ENCODE measurements around the gene RFC4.

Gene RFC4

DNA sequence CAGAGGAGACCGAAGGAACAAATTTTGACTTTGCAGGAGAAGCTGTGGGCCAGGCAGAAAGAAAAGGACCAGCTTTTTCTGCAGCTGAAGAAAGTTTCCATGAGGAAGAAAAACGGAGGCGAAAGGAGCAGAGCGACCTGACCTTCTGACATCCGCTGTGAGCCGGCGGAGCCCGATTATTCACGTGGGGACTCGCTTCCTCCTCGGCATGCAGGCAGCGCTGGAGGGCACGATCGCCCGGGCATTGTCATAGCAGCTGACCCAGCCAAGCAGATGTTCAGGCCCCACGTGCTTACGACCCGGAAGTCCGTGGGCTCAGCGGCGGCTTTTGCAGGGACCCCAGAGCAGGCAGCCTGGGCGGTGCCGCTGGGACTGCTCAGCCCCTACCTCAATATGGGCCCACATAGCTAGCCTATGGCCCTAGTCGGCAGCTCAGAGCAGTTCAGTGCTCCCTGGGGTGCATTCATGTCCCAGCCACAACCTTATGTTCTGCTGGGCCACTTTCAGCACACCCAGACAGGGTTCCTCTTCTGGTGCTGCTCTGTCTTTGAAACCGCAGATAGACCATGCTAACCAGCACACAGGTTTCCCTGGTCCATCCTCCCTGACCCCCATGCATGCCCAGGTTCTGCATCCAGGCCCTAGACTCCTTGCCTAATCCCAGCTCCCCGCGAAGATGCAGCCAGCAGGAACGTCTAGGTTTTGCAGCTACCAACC lies 33.4 kb downstream of the RFC4 start:
- Histone ChIP-seq H3K4me1 (ENCODE audit: control insufficient read depth in 2 of 2, insufficient read depth in 1 of 2, low read depth in 1 of 2, low read length in 2 of 2) (peaks cover 3 to 4% of the 10 kb centered on the region in 2 donors), H2AK5ac (ENCODE audit: low read depth, low read length) (peak overlapping the region; percentile 37), H2BK120ac (ENCODE audit: low read depth, low read length) (no peak overlapping the region), H3K23ac (ENCODE audit: low read depth, low read length, poor library complexity) (peak overlapping the region; percentile 89), H3K4ac (ENCODE audit: low read length) (no peak overlapping the region), H3K36me3 (replicated peaks in 1 of 2; ENCODE audit: control insufficient read depth in 2 of 2, insufficient read depth in 2 of 2, low read length in 2 of 2) (no peaks in the 10 kb centered on the region), H3K79me1 (ENCODE audit: low read depth, low read length) (no peaks in the 10 kb centered on the region), H3K9ac (ENCODE audit: low read depth, low read length, poor library complexity) (no peak overlapping the region), H2BK15ac (ENCODE audit: low read length) (peak overlapping the region; percentile 89), H2AFZ (ENCODE audit: low read length) (peak overlapping the region; percentile 82), H2BK5ac (ENCODE audit: low read length) (peak overlapping the region; percentile 53), H3K4me2 (ENCODE audit: insufficient read depth, low read length, poor library complexity, severe bottlenecking) (no peak overlapping the region), H3K27ac (replicated peaks; ENCODE audit: low read length) (no peak overlapping the region), H4K8ac (ENCODE audit: low read depth, low read length) (peak overlapping the region; percentile 65), H3K9me3 (replicated peaks in 1 of 2; ENCODE audit: control insufficient read depth in 2 of 2, insufficient read depth in 1 of 2, low read depth in 1 of 2, low read length in 2 of 2) (no peaks in the 10 kb centered on the region), H2BK12ac (ENCODE audit: low read length) (no peak overlapping the region), H4K91ac (ENCODE audit: low read depth, low read length, poor library complexity) (no peak overlapping the region), H3K27me3 (ENCODE audit: control insufficient read depth in 3 of 3, insufficient read depth in 3 of 3, low read depth in 1 of 3, low read length in 3 of 3) (peaks cover 0 to 3% (median 0%) of the 10 kb centered on the region in 3 experiments), H3K18ac (ENCODE audit: low read length) (peak overlapping the region; percentile 64), H3K4me3 (ENCODE audit: low read length in 2 of 2) (no peak overlapping the region), H3K14ac (ENCODE audit: low read length) (peak overlapping the region; percentile 71)
- WGBS, 2 donors (ENCODE audit: extremely low coverage in 2 of 2, insufficient read length in 2 of 2, insufficient replicate concordance in 1 of 2) = no CpG with 5 or more reads among the region's 28 CpGs
- no peak for DNase-seq (ENCODE audit: low spot score)

GRCh38 chr3:186772281-186772694 lies 34.0 kb downstream of the RFC4 start:
- Histone ChIP-seq H2AFZ (ENCODE audit: low read length) (peak overlapping the region; percentile 82), H4K91ac (ENCODE audit: low read depth, low read length, poor library complexity) (no peak overlapping the region), H2BK5ac (ENCODE audit: low read length) (peak overlapping the region; percentile 53), H3K36me3 (replicated peaks in 1 of 2; ENCODE audit: control insufficient read depth in 2 of 2, insufficient read depth in 2 of 2, low read length in 2 of 2) (no peaks in the 10 kb centered on the region), H2BK12ac (ENCODE audit: low read length) (no peak overlapping the region), H3K18ac (ENCODE audit: low read length) (no peak overlapping the region), H4K8ac (ENCODE audit: low read depth, low read length) (no peak overlapping the region), H3K9ac (ENCODE audit: low read depth, low read length, poor library complexity) (peak overlapping the region; percentile 12), H3K9me3 (replicated peaks in 1 of 2; ENCODE audit: control insufficient read depth in 2 of 2, insufficient read depth in 1 of 2, low read depth in 1 of 2, low read length in 2 of 2) (no peaks in the 10 kb centered on the region), H2BK120ac (ENCODE audit: low read depth, low read length) (no peak overlapping the region), H3K27ac (replicated peaks; ENCODE audit: low read length) (no peak overlapping the region), H3K4ac (ENCODE audit: low read length) (no peak overlapping the region), H3K4me3 (ENCODE audit: low read length in 2 of 2) (no peak overlapping the region), H2BK15ac (ENCODE audit: low read length) (no peak overlapping the region), H2AK5ac (ENCODE audit: low read depth, low read length) (peak overlapping the region; percentile 37), H3K23ac (ENCODE audit: low read depth, low read length, poor library complexity) (no peak overlapping the region), H3K27me3 (ENCODE audit: control insufficient read depth in 3 of 3, insufficient read depth in 3 of 3, low read depth in 1 of 3, low read length in 3 of 3) (peaks cover 0 to 3% (median 0%) of the 10 kb centered on the region in 3 experiments), H3K4me1 (ENCODE audit: control insufficient read depth in 2 of 2, insufficient read depth in 1 of 2, low read depth in 1 of 2, low read length in 2 of 2) (peaks cover 3 to 4% of the 10 kb centered on the region in 2 donors), H3K14ac (ENCODE audit: low read length) (peak overlapping the region; percentile 71), H3K4me2 (ENCODE audit: insufficient read depth, low read length, poor library complexity, severe bottlenecking) (no peak overlapping the region), H3K79me1 (ENCODE audit: low read depth, low read length) (no peaks in the 10 kb centered on the region)
- WGBS, 2 donors (ENCODE audit: extremely low coverage in 2 of 2, insufficient read length in 2 of 2, insufficient replicate concordance in 1 of 2) = 100% methylated on average over 5 of the region's 26 CpGs; no CpG with 5 or more reads in 1 of the 2 donors
- DNase-seq (ENCODE audit: low spot score) = no peak

DNA sequence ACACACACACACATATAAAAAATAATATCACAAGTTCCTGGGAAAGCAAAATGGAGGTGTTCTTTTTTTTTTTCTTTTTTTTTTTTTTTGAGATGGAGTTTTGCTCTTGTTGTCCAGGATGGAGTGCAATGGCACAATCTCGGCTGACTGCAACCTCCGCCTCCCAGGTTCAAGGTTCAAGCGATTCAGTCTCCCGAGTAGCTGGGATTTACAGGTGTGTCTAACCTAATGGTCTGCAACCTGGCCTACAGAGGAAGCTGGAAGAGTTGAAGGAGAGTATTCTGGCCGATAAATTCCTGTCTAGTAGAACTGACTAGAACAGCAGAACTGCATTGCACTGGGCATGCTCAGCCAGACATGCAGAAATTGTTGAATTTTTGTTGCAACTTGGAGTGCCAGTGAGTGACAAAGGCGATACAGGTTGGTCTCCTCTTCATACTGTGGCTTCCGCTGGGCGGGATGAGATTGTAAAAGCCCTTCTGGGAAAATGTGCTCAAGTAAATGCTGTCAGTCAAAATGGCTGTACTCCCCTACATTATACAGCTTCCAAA lies 45.3 kb downstream of the RFC4 start:
- peak overlapping the region; percentile 11 for H2AFZ ChIP-seq (ENCODE audit: low read length)
- H4K91ac ChIP-seq (ENCODE audit: low read depth, low read length, poor library complexity) = no peak overlapping the region
- H4K8ac ChIP-seq (ENCODE audit: low read depth, low read length) = no peak overlapping the region
- no peak overlapping the region for H3K18ac ChIP-seq (ENCODE audit: low read length)
- H3K4me3 ChIP-seq (ENCODE audit: low read length in 2 of 2) = no peak overlapping the region
- H3K4ac ChIP-seq (ENCODE audit: low read length) = no peak overlapping the region
- no peaks in the 10 kb centered on the region for H3K9me3 ChIP-seq (replicated peaks in 1 of 2; ENCODE audit: control insufficient read depth in 2 of 2, insufficient read depth in 1 of 2, low read depth in 1 of 2, low read length in 2 of 2)
- H2BK12ac ChIP-seq (ENCODE audit: low read length) = no peak overlapping the region
- no peaks in the 10 kb centered on the region for H3K36me3 ChIP-seq (replicated peaks in 1 of 2; ENCODE audit: control insufficient read depth in 2 of 2, insufficient read depth in 2 of 2, low read length in 2 of 2)
- peaks cover 0 to 6% of the 10 kb centered on the region in 2 donors for H3K4me1 ChIP-seq (ENCODE audit: control insufficient read depth in 2 of 2, insufficient read depth in 1 of 2, low read depth in 1 of 2, low read length in 2 of 2)
- H2AK5ac ChIP-seq (ENCODE audit: low read depth, low read length) = no peak overlapping the region
- DNase-seq (ENCODE audit: low spot score) = no peak
- H3K4me2 ChIP-seq (ENCODE audit: insufficient read depth, low read length, poor library complexity, severe bottlenecking) = no peak overlapping the region
- peaks cover 0 to 12% (median 0%) of the 10 kb centered on the region in 3 experiments for H3K27me3 ChIP-seq (ENCODE audit: control insufficient read depth in 3 of 3, insufficient read depth in 3 of 3, low read depth in 1 of 3, low read length in 3 of 3)
- no peak overlapping the region for H3K14ac ChIP-seq (ENCODE audit: low read length)
- WGBS, 2 donors (ENCODE audit: extremely low coverage in 2 of 2, insufficient read length in 2 of 2, insufficient replicate concordance in 1 of 2) = no CpG with 5 or more reads among the region's 8 CpGs
- H3K23ac ChIP-seq (ENCODE audit: low read depth, low read length, poor library complexity) = no peak overlapping the region
- no peak overlapping the region for H3K27ac ChIP-seq (replicated peaks; ENCODE audit: low read length)
- H2BK5ac ChIP-seq (ENCODE audit: low read length) = no peak overlapping the region
- no peak overlapping the region for H2BK120ac ChIP-seq (ENCODE audit: low read depth, low read length)
- no peak overlapping the region for H3K9ac ChIP-seq (ENCODE audit: low read depth, low read length, poor library complexity)
- H2BK15ac ChIP-seq (ENCODE audit: low read length) = no peak overlapping the region
- H3K79me1 ChIP-seq (ENCODE audit: low read depth, low read length) = no peaks in the 10 kb centered on the region

DNA sequence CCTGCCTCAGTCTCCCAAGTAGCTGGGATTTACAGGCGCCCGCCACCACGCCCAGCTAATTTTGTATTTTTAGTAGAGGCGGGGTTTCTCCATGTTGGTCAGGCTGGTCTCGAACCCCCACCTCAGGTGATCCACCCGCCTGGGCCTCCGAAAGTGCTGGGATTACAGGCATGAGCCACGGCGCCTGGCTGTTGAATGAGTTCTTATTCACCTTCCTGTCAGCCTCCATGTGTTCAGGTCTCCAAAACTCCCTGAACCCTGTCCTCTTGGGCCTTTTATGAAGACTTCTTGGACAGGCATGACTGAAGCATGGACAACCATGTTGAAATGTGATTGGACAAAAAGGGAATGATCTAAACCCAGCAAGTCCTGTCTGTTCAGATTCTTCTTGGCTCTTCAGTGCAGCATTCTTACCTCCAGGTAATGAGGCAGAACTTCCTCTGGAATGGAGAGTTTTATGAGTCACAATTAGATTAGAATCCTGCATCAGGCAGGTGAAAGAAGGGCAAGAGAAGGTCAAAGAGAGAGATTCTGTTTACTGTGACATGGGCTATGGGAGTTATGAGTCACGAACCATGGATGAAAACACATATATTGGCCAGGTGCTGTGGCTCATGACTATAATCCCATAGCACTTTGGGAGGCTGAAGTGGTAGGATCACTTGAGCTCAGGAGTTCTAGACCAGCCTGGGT lies 46.0 kb downstream of the RFC4 start:
- Histone ChIP-seq H3K27me3 (ENCODE audit: control insufficient read depth in 3 of 3, insufficient read depth in 3 of 3, low read depth in 1 of 3, low read length in 3 of 3) (peaks cover 0 to 12% (median 0%) of the 10 kb centered on the region in 3 experiments), H2BK12ac (ENCODE audit: low read length) (no peak overlapping the region), H3K9me3 (replicated peaks in 1 of 2; ENCODE audit: control insufficient read depth in 2 of 2, insufficient read depth in 1 of 2, low read depth in 1 of 2, low read length in 2 of 2) (no peaks in the 10 kb centered on the region), H2BK5ac (ENCODE audit: low read length) (no peak overlapping the region), H3K27ac (replicated peaks; ENCODE audit: low read length) (no peak overlapping the region), H4K91ac (ENCODE audit: low read depth, low read length, poor library complexity) (no peak overlapping the region), H3K4ac (ENCODE audit: low read length) (no peak overlapping the region), H3K9ac (ENCODE audit: low read depth, low read length, poor library complexity) (no peak overlapping the region), H3K36me3 (replicated peaks in 1 of 2; ENCODE audit: control insufficient read depth in 2 of 2, insufficient read depth in 2 of 2, low read length in 2 of 2) (no peaks in the 10 kb centered on the region), H3K4me1 (ENCODE audit: control insufficient read depth in 2 of 2, insufficient read depth in 1 of 2, low read depth in 1 of 2, low read length in 2 of 2) (peaks cover 0 to 6% of the 10 kb centered on the region in 2 donors), H3K4me2 (ENCODE audit: insufficient read depth, low read length, poor library complexity, severe bottlenecking) (no peak overlapping the region), H3K23ac (ENCODE audit: low read depth, low read length, poor library complexity) (no peak overlapping the region), H3K18ac (ENCODE audit: low read length) (no peak overlapping the region), H3K14ac (ENCODE audit: low read length) (no peak overlapping the region), H3K4me3 (ENCODE audit: low read length in 2 of 2) (no peak overlapping the region), H2BK15ac (ENCODE audit: low read length) (no peak overlapping the region), H2AFZ (ENCODE audit: low read length) (no peak overlapping the region), H3K79me1 (ENCODE audit: low read depth, low read length) (no peaks in the 10 kb centered on the region), H2AK5ac (ENCODE audit: low read depth, low read length) (no peak overlapping the region), H2BK120ac (ENCODE audit: low read depth, low read length) (no peak overlapping the region), H4K8ac (ENCODE audit: low read depth, low read length) (no peak overlapping the region)
- no CpG with 5 or more reads among the region's 10 CpGs for WGBS, 2 donors (ENCODE audit: extremely low coverage in 2 of 2, insufficient read length in 2 of 2, insufficient replicate concordance in 1 of 2)
- DNase-seq (ENCODE audit: low spot score) = no peak
